Stomach (tissue), 4 donors: ENCODE measurements around the gene EID1.

Experiments
- POLR2A ChIP-seq, 4 donors: fragments of 450-650 bp; IDR thresholded peaks; one replicate each; pipeline ENCODE4 v1.6.1; 2016; ENCODE audit warnings: antibody characterized with exemption in 4 of 4, control low read depth in 2 of 4, mild to moderate bottlenecking in 1 of 4, moderate library complexity in 1 of 4
- POLR2AphosphoS5 ChIP-seq, 3 donors: sonication (generic); formaldehyde crosslinking; IDR thresholded peaks; one replicate each; pipeline ENCODE4 v1.6.1; 2016; ENCODE audit warnings: antibody characterized with exemption in 3 of 3
- TF ChIP-seq, protein P1 (sequence below), 7 experiments: fragments of 450-650 bp in 4 of 7; fragments of 200-600 bp in 3 of 7; sonication (generic) in 3 of 7; IDR thresholded peaks; one replicate each; pipeline ENCODE4 v1.5.1; 2016 to 2019; ENCODE audit warnings: antibody characterized with exemption in 7 of 7, control low read depth in 2 of 7, mild to moderate bottlenecking in 1 of 7

DNA sequence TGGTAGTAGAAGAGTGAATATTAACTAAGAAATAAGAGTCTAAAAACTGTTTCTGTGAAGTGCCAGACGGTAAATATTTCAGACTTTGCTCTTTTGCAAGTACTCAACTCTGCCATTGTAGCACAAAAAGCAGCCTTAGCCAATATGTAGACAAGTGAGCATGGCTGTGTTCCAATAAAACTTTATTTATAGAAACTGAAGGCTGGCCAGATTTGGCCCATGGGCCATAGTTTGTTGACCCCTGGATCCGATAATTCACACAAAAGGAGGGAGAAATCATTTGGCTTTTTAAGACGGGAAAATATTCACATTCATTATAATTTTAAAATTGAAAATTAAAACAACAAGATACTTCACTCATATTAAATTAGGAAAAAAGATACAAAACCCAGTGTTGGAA, 15.4 kb downstream of the EID1 start:
- TF ChIP-seq, protein P1, sequence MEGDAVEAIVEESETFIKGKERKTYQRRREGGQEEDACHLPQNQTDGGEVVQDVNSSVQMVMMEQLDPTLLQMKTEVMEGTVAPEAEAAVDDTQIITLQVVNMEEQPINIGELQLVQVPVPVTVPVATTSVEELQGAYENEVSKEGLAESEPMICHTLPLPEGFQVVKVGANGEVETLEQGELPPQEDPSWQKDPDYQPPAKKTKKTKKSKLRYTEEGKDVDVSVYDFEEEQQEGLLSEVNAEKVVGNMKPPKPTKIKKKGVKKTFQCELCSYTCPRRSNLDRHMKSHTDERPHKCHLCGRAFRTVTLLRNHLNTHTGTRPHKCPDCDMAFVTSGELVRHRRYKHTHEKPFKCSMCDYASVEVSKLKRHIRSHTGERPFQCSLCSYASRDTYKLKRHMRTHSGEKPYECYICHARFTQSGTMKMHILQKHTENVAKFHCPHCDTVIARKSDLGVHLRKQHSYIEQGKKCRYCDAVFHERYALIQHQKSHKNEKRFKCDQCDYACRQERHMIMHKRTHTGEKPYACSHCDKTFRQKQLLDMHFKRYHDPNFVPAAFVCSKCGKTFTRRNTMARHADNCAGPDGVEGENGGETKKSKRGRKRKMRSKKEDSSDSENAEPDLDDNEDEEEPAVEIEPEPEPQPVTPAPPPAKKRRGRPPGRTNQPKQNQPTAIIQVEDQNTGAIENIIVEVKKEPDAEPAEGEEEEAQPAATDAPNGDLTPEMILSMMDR (IDR thresholded peaks at IDR 0.05), result no peak
- no peak for TF ChIP-seq POLR2A (IDR thresholded peaks at IDR 0.05)
- TF ChIP-seq POLR2AphosphoS5 (IDR thresholded peaks at IDR 0.05), result no peak
